Smooth muscle cell (in vitro differentiated cells): ENCODE results near the gene ZC3H7B. TPM values are rescaled to one million over a fixed set of nuclear protein-coding genes. Genes with fewer than 3 reads are reported as not detected.

Source experiments
- DNase-seq: peaks from one replicate; lab custom pipeline; 2025; ENCODE audit not compliant: unreplicated experiment; lab: John Stamatoyannopoulos, UW
- H2AFZ ChIP-seq: fragments of 200-600 bp; sonication (generic); 2 replicates; pipeline ENCODE4 v1.6.0; 2016; ENCODE audit warnings: antibody characterized with exemption, low read depth, mild to moderate bottlenecking
- H3F3A ChIP-seq: fragments of 200-600 bp; sonication (generic); 2 replicates; pipeline ENCODE4 v1.6.0; 2017; ENCODE audit warnings: antibody characterized with exemption, low read depth
- H3K27ac ChIP-seq: fragments of 200-600 bp; sonication (generic); 2 replicates; pipeline ENCODE4 v1.5.1; 2016; ENCODE audit warnings: low read depth, mild to moderate bottlenecking
- H3K27me3 ChIP-seq: fragments of 200-600 bp; sonication (generic); 2 replicates; pipeline ENCODE4 v1.6.1; 2016; ENCODE audit warnings: low read depth, mild to moderate bottlenecking
- H3K36me3 ChIP-seq: fragments of 200-600 bp; sonication (generic); 2 replicates; pipeline ENCODE4 v1.5.1; 2016; ENCODE audit warnings: low read depth
- H3K4me1 ChIP-seq: fragments of 200-600 bp; sonication (generic); 2 replicates; pipeline ENCODE4 v1.5.1; 2016; ENCODE audit warnings: low read depth
- H3K4me2 ChIP-seq: fragments of 200-600 bp; sonication (generic); 2 replicates; pipeline ENCODE4 v1.6.0; 2016; ENCODE audit warnings: mild to moderate bottlenecking
- H3K4me3 ChIP-seq: fragments of 200-600 bp; sonication (generic); 2 replicates; pipeline ENCODE4 v1.5.1; 2016; ENCODE audit warnings: mild to moderate bottlenecking
- H3K79me2 ChIP-seq: fragments of 200-600 bp; sonication (generic); 2 replicates; pipeline ENCODE4 v1.6.0; 2016; ENCODE audit warnings: low read depth, mild to moderate bottlenecking
- H3K9ac ChIP-seq: fragments of 200-600 bp; sonication (generic); 2 replicates; pipeline ENCODE4 v1.6.0; 2016; ENCODE audit warnings: low read depth
- H3K9me3 ChIP-seq: fragments of 200-600 bp; sonication (generic); replicated peaks from 2 replicates; pipeline ENCODE4 v1.5.1; 2016; ENCODE audit warnings: low read depth
- H4K20me1 ChIP-seq: fragments of 200-600 bp; sonication (generic); 2 replicates; pipeline ENCODE4 v1.6.0; 2016; ENCODE audit warnings: low read depth
- WGBS: methylation state at CpG from one replicate; pipeline ENCODE4 v1.1.7; 2016; ENCODE audit warnings: low lambda C conversion rate; 5-methylcytosine and 5-hydroxymethylcytosine counted together
- polyA plus RNA-seq: library from polyadenylated mRNA; unstranded; fragments of >200 nt; fragmentation: Nextera tagmentation; extraction: Ambion mirVana; gene quantifications from 2 replicates; pipeline ENCODE4 v1.2.1, GENCODE V29; 2016
- total RNA-seq: library from RNA; depleted of rRNA; stranded (reverse); fragments of >200 nt; gene quantifications from 2 replicates; pipeline ENCODE4 v1.2.3, GENCODE V29; 2014
- TF ChIP-seq, protein P1 (sequence below): fragments of 200-600 bp; sonication (generic); IDR thresholded peaks from 2 replicates; pipeline ENCODE4 v1.5.1; 2017; ENCODE audit warnings: borderline replicate concordance, mild to moderate bottlenecking, antibody characterized with exemption; ENCODE audit not compliant: insufficient read depth, poor library complexity, severe bottlenecking

Gene ZC3H7B
- total and polyA plus RNA-seq, 2 experiments from 2014 or later: 3.7 to 20.6 TPM

DNA sequence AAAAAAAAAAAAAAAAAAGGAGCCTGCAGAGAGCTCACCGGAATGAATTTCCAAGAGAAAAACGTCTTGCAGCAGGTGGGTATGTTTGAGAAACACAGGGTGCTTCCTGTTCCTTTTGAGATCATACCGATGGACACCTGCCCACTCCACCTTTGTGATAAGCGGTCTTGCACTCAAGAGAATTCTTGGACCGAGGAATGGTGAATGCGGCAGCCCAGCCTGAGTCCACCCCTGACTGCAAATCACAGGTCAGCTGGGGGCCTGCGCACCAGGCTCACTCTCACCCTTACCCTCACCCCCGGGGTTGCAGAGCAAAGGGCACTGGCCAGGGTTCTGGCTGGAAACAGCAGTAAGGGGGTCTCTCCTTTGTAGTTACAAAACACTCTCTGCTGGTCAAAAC lies 63.6 kb downstream of the ZC3H7B start:
- no peaks in the 10 kb centered on the region for H3K36me3 ChIP-seq
- no peak for DNase-seq
- TF ChIP-seq, protein P1, sequence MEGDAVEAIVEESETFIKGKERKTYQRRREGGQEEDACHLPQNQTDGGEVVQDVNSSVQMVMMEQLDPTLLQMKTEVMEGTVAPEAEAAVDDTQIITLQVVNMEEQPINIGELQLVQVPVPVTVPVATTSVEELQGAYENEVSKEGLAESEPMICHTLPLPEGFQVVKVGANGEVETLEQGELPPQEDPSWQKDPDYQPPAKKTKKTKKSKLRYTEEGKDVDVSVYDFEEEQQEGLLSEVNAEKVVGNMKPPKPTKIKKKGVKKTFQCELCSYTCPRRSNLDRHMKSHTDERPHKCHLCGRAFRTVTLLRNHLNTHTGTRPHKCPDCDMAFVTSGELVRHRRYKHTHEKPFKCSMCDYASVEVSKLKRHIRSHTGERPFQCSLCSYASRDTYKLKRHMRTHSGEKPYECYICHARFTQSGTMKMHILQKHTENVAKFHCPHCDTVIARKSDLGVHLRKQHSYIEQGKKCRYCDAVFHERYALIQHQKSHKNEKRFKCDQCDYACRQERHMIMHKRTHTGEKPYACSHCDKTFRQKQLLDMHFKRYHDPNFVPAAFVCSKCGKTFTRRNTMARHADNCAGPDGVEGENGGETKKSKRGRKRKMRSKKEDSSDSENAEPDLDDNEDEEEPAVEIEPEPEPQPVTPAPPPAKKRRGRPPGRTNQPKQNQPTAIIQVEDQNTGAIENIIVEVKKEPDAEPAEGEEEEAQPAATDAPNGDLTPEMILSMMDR: no peak
- no peaks in the 10 kb centered on the region for H4K20me1 ChIP-seq
- H3K4me3 ChIP-seq: no peak overlapping the region
- no peaks in the 10 kb centered on the region for H3K27me3 ChIP-seq
- no peaks in the 10 kb centered on the region for H3K79me2 ChIP-seq
- no peak overlapping the region for H3K4me2 ChIP-seq
- WGBS: 76% methylated on average over 8 of the region's 8 CpGs
- peaks cover 15% of the 10 kb centered on the region for H3K4me1 ChIP-seq
- H3K27ac ChIP-seq: no peak overlapping the region
- no peaks in the 10 kb centered on the region for H3F3A ChIP-seq
- H2AFZ ChIP-seq: no peak overlapping the region
- no peaks in the 10 kb centered on the region for H3K9me3 ChIP-seq
- no peak overlapping the region for H3K9ac ChIP-seq

DNA sequence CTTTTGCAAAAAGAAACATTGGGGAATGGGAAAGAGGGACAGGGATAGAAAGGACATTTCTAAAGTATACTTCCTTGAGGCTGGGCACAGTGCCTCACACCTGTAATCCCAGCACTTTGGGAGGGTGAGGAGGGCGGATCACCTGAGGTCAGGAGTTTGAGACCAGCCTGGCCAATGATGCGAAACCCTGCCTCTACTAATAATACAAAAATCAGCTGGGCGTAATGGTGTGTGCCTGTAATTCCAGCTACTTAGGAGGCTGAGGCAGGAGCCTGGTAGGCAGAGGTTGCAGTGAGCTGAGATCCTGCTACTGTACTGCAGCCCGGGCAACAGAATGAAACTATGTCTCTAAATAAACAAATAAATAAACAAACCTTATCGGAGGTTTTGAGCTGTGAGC lies 64.1 kb downstream of the ZC3H7B start:
- Histone ChIP-seq H3K9me3 (no peaks in the 10 kb centered on the region), H3K27ac (no peak overlapping the region), H3K27me3 (no peaks in the 10 kb centered on the region)

DNA sequence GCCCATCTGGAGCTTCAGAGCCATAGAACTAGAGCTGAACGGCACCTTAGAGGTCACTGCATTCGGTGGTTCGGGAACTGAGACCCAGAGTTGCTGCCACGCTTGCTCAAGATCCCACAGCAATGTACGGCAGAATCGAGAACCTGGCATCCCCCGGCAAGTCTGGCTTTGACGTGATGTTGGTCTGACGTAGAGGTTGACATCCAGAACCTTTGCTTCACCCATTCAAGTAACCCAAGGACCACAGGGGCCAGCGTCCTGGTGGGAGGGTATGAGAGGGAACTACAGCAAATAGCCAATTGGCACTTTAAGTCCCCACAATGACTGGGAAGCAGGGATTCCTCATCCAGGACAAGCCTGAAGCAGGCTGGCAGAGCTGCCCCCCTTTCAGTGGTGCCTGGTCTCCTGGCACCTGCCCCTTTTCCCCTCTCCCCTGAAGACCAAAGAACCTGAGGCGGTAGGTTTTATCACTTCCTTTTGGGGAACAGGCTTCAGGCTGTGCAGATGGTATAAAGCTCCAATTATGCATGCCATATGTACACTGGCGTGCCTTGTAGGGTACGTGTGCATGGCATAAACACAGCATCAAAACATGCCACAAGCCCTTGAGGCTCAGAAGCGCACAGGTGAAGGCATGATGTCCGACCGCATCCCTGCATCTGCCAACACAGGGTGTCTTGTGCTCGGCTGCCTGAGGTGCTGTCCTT lies 65.2 kb downstream of the ZC3H7B start:
- Histone ChIP-seq H3K9ac (no peak overlapping the region), H3K27me3 (no peaks in the 10 kb centered on the region), H3K4me3 (no peak overlapping the region), H4K20me1 (no peaks in the 10 kb centered on the region), H3F3A (no peaks in the 10 kb centered on the region), H2AFZ (no peak overlapping the region), H3K9me3 (no peaks in the 10 kb centered on the region), H3K36me3 (no peaks in the 10 kb centered on the region), H3K79me2 (no peaks in the 10 kb centered on the region), H3K4me1 (peaks cover 12% of the 10 kb centered on the region), H3K27ac (no peak overlapping the region), H3K4me2 (no peak overlapping the region)
- TF ChIP-seq, protein P1: no peak
- no peak for DNase-seq
- 94% methylated on average over 17 of the region's 17 CpGs for WGBS

More for the DNA sequence above, 64.1 kb downstream of the ZC3H7B start:
- Histone ChIP-seq H4K20me1 (no peaks in the 10 kb centered on the region), H3K4me3 (no peak overlapping the region), H3F3A (no peaks in the 10 kb centered on the region), H3K4me1 (peaks cover 12% of the 10 kb centered on the region), H3K36me3 (no peaks in the 10 kb centered on the region), H2AFZ (no peak overlapping the region), H3K9ac (no peak overlapping the region), H3K79me2 (no peaks in the 10 kb centered on the region), H3K4me2 (no peak overlapping the region)
- TF ChIP-seq, protein P1: no peak
- 89% methylated on average over 5 of the region's 5 CpGs for WGBS
- no peak for DNase-seq

DNA sequence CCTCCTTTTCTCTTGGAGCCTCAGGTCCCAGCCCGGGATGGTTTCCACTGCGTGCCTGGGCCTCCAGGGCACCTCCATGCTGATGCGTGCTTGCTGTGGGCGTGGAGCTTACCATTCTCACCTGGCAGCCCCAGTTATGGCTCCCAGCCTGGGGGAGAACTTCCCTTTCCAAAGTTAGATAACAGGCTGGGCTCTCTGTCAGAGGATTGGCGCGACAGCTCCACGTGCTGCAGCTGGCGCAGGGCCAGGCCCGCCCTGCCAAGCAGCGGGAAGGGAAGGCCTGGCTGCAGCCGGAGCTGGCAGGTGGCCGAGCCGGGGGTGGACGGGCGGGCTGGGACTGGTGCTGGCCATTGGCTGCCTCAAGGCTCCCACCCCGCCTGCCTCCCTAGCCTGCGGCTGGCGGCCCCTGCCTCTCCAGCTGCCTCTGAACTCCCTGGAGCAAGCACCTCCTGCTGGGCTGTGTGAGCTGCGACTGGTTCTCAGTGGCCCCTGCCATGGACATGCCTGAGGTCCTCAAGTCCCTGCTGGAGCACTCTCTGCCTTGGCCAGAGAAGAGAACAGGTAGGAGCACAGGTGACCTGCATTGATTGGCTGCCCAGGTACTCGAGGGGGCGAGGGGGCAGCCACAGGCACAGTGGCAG lies 65.8 kb downstream of the ZC3H7B start:
- Histone ChIP-seq H3K36me3 (no peaks in the 10 kb centered on the region), H3K27ac (no peak overlapping the region), H3K9me3 (no peaks in the 10 kb centered on the region), H4K20me1 (no peaks in the 10 kb centered on the region), H3K9ac (no peak overlapping the region), H3K4me2 (no peak overlapping the region), H2AFZ (no peak overlapping the region), H3K4me1 (peaks cover 12% of the 10 kb centered on the region), H3K27me3 (no peaks in the 10 kb centered on the region), H3K79me2 (no peaks in the 10 kb centered on the region), H3F3A (no peaks in the 10 kb centered on the region), H3K4me3 (no peak overlapping the region)
- WGBS: 73% methylated on average over 21 of the region's 21 CpGs
- TF ChIP-seq, protein P1: no peak
- peak; percentile 25 for DNase-seq
